EL (cell line): Measurements from ENCODE around the gene NFYB.

Experiments used
- DNase-seq: peaks from one replicate; pipeline ENCODE4 v3.0.0-alpha.2; 2016

The NFYB gene

DNA sequence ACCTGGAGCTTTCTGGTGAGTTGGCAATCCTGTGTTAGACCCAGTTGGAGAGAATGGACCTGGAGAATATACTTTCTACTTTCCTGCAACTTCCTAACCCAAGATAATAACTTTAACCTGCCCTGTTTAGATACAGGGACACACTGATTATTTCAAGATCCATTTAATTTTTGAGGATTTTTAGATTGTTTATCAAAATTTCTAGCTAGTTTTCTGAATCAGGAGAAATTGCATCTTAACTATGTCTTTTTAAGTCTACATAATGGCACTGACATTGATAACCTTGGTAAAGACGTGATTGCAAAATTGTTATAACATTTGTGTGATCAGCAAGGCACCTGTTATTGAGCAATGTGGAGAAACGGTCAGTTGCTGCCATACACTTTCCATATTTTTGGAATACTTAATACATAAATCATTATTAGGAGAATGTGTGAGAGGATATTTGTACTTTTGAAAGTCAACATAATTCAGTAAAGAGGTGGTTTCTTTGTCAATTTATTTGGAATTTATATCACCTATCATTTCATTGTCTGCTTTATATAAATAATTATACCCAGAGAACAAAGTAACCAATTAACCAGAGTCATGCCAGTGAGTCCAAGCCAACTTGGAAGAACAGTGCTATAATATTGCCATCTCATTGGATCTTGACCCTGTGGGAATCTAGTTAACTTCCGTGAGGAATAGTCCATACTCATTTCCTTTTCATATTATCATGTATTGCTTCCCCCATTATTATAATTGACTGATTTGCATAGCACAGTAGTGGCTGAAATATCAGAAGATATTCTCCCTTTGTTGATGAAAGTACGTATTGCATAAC is 28.4 kb downstream of the NFYB start:
- DNase-seq: no peak

- peak; percentile 77 for DNase-seq
These were observed 29.1 kb downstream of the NFYB start for GRCh38 chr12:104108755-104109445.

GRCh38 chr12:104106965-104107364 is 31.0 kb downstream of the NFYB start:
- no peak for DNase-seq

DNA sequence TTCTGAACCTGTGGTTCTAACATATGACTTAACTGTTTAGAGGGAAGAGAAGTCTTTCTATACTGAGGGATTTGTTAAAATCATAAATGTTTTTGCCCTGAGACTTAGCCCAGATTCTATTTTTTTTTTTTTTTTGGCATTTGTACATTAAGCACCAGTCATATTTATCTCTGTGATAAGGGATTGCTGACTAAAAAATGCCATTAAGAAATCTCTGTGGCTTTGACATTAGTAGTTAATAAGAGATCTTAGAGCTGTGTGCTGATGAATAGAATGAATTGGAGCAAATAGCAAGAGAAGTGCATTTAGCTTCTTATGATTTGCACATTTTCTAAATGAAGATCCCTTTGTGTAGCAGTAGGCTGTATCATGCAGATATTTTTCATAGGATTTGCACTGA is 32.5 kb downstream of the NFYB start:
- no peak for DNase-seq

GRCh38 chr12:104097954-104098353 is 40.1 kb downstream of the NFYB start:
- DNase-seq: no peak

DNA sequence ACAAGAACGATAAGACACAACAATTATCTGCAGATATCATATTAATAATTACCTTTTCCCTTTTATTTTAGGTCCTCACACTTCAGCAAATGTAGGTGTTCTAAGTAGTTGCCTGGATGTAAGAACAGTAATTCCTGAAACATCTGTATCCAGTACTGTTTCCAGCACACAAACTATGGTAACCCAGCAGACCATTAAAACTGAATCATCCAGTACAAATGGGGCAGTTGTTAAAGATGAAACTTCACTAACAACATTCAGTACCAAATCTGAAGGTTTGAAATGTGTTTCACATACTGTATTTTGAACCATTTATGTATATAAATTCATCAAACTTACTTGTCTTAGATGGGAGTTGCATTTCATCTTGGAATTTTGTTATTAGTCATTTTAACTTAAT is 42.7 kb downstream of the NFYB start:
- no peak for DNase-seq

GRCh38 chr12:104094284-104094683 is 43.7 kb downstream of the NFYB start:
- peak; percentile 34 for DNase-seq

GRCh38 chr12:104091136-104091535 is 46.9 kb downstream of the NFYB start:
- DNase-seq: no peak

- DNase-seq: no peak
These were observed 47.3 kb downstream of the NFYB start for GRCh38 chr12:104090685-104091084.

GRCh38 chr12:104083769-104084475 is 54.1 kb downstream of the NFYB start:
- DNase-seq: no peak

DNA sequence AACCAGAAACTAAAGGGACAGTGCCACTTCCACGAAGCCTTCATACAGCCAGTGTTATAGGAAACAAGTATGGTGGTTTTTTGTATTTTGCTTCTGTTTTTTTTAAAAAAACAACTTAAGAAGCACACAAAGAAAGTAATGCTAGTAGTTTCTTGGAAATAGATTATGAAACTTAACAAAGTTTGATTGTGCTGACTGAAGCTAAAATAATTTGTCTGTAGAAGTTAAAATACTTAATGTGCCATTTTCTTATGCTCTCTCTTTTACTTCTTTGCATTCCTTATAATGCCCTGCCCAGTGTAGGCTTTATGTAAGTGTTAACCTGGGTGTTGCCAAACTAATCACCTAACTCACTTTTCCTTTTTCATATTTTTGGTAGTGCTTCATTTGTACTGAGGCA is 57.2 kb downstream of the NFYB start:
- no peak for DNase-seq

- DNase-seq: no peak
These were observed 59.0 kb downstream of the NFYB start for GRCh38 chr12:104079024-104079423.

DNA sequence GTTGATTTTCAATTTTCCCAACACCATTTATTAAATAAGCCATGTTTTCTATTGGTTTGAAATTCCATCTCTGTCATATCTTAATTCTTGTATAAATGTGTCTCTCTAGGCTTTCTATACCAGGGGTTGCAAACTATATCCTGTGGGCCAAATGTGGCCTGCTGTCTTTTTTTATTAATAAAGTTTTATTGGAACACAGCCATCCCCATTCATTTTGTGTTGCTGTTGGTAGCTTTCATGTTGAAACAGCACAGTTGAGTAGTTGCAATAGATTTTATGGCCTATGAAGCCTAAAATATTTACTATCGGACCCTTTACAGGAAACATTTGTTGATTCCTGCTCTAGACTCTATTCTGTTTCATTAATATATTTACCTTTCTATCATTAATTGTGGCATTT is 64.3 kb downstream of the NFYB start:
- no peak for DNase-seq

GRCh38 chr12:104072099-104072498 is 65.9 kb downstream of the NFYB start:
- DNase-seq: no peak
